ENCODE measurements around the gene KLRF1.

KLRF1 gene

GRCh38 chr12:9809338-9809737 lies 17.9 kb upstream of the KLRF1 start:
- no peak for DNase-seq (ENCODE audit: low read depth)

GRCh38 chr12:9809866-9810265 lies 17.4 kb upstream of the KLRF1 start:
- no peak for DNase-seq (ENCODE audit: low read depth)

GRCh38 chr12:9810671-9811070 lies 16.6 kb upstream of the KLRF1 start:
- no peak for DNase-seq (ENCODE audit: low read depth)

GRCh38 chr12:9811621-9812020 lies 15.7 kb upstream of the KLRF1 start:
- no peak for DNase-seq (ENCODE audit: low read depth)

GRCh38 chr12:9813821-9814798 lies 13.2 kb upstream of the KLRF1 start:
- DNase-seq (ENCODE audit: low read depth): peak; percentile 86

GRCh38 chr12:9820281-9820930 lies 6.9 kb upstream of the KLRF1 start:
- DNase-seq (ENCODE audit: low read depth): no peak

- no peak for DNase-seq (ENCODE audit: low read depth)
These were observed 2.2 kb downstream of the KLRF1 start for GRCh38 chr12:9829483-9829882.

GRCh38 chr12:9829982-9830381 lies 2.7 kb downstream of the KLRF1 start:
- no peak for DNase-seq (ENCODE audit: low read depth)

- no peak for DNase-seq (ENCODE audit: low read depth)
These were observed 4.4 kb downstream of the KLRF1 start for GRCh38 chr12:9831720-9832119.

GRCh38 chr12:9843407-9843806 lies 16.1 kb downstream of the KLRF1 start:
- no peak for DNase-seq (ENCODE audit: low read depth)

GRCh38 chr12:9848899-9849298 lies 21.6 kb downstream of the KLRF1 start:
- DNase-seq (ENCODE audit: low read depth): no peak

- no peak for DNase-seq (ENCODE audit: low read depth)
These were observed 23.8 kb downstream of the KLRF1 start for GRCh38 chr12:9851050-9851449.

GRCh38 chr12:9851927-9852326 lies 24.6 kb downstream of the KLRF1 start:
- no peak for DNase-seq (ENCODE audit: low read depth)

GRCh38 chr12:9856151-9856550 lies 28.9 kb downstream of the KLRF1 start:
- DNase-seq (ENCODE audit: low read depth): no peak

GRCh38 chr12:9856894-9857293 lies 29.6 kb downstream of the KLRF1 start:
- no peak for DNase-seq (ENCODE audit: low read depth)

GRCh38 chr12:9858135-9858534 lies 30.9 kb downstream of the KLRF1 start:
- no peak for DNase-seq (ENCODE audit: low read depth)

GRCh38 chr12:9864913-9865675 lies 37.8 kb downstream of the KLRF1 start:
- DNase-seq (ENCODE audit: low read depth): no peak

- DNase-seq (ENCODE audit: low read depth): no peak
These were observed 39.6 kb downstream of the KLRF1 start for GRCh38 chr12:9866860-9867269.

GRCh38 chr12:9867531-9867930 lies 40.2 kb downstream of the KLRF1 start:
- DNase-seq (ENCODE audit: low read depth): no peak

- no peak for DNase-seq (ENCODE audit: low read depth)
These were observed 41.1 kb downstream of the KLRF1 start for GRCh38 chr12:9868311-9868801.

- DNase-seq (ENCODE audit: low read depth): no peak
These were observed 41.6 kb downstream of the KLRF1 start for GRCh38 chr12:9868951-9869306.
